RCC 7860 (cell line): Measurements from ENCODE around the gene NCK1.
"Not testable (repeated sequence)": the region's sequence is repeated elsewhere in the genome, so short reads cannot be mapped to it uniquely, and the experiment has no call there.

Source experiments
- DNase-seq: peaks from one replicate; pipeline ENCODE4 v3.0.0-alpha.2; 2015; ENCODE audit warnings: low spot score
- FAIRE-seq: peaks from 2 replicates; lab custom pipeline; 2012; peaks lifted over from hg19 to GRCh38; lab: Jason Lieb, UNC

Gene NCK1

DNA sequence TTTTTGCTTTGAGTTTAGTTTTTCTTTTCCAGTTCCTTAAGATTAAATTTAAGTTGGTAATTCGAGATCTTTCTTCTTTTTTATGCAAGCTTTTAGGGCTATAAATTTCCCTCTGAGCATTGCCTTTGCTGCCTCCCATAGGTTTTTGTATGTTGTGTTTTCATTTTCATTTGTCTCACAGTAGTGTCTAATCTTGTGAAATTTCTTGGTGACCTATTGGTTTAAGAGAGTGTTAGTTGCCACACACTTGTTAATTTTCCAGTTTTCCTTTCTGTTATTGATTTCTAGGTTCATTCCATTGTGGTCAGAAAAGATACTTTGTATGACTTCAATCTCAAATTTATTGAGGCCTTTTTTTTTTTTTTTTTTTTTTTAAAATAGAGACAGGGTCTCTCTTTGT, 77.5 kb downstream of the NCK1 start:
- FAIRE-seq: no peak
- DNase-seq: no peak

DNA sequence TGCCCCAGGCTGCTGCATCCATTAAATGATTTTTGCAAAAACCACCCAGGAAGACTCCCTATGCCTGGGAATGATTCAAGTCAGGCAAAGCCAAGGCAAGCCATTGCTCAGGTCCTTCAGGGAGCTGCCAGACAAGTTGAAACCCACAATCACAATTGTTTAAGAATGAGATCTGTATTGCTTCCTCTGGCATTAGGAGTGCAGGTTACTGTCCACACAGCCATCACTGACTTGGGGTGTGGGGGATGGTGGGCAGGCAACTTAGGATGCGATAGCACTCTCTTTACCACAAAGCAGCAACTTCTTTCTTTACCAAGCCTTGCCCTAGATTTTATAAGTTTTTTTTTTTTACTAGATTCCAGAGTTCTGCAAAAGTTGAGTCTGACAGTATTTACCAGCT, 80.8 kb downstream of the NCK1 start:
- no peak for DNase-seq
- FAIRE-seq: no peak

DNA sequence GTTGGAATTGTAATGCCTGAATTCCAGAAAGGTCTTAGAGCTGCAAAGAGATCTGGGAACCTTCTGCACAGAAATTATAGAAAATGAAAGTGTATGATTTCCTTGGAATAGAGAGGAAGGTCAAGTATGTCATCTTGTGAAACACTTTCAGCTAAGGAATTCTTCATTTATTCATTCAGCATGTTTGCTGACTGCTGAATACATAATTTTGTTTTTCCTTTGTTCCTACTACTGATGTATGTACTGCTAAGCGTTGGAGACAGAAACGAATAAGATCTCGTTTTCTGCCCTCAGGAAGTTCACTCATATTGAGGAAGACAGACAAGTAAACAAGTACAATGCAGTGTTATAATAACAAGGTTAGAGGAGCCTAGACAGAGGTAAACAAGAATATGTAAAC, 81.4 kb downstream of the NCK1 start:
- DNase-seq: no peak
- FAIRE-seq: no peak

DNA sequence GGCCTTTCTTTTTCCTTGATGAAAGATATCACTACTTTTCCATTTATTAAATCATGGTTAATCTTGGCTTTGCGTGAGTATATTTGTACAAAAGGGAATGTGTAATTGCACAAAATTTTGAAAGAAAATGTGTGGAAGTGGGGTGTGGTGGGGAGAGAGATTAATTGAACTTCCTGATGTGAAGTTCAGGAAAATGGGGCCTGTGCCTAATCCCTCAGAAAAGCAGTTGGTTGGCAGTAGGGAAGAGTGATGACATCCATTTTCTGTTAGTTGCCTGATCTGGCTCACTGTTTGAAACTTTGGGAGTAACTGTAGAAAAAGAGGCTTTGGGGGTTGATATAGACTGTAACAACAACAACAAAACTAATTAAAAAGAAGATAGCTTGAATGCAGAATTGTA, 85.0 kb downstream of the NCK1 start:
- DNase-seq: no peak
- no peak for FAIRE-seq

DNA sequence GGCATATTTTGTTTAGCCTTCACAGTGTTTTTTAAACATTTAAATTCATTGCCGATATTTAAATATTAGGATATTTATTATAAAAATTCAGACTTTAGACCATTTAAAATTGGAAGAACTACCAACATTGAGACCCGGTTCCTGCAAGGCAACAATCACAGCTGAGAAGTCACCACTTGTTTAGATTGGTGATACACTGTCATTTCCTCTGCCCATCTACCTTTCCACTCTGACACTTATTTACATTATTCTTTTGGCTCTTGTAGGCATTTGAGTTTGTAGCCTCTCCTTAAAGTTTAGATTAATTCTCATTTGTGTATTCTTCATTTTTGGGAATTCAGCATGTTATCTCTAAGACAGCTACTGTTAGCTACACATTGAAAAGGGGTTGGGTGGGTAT, 85.5 kb downstream of the NCK1 start:
- DNase-seq (no peak), FAIRE-seq (no peak)

DNA sequence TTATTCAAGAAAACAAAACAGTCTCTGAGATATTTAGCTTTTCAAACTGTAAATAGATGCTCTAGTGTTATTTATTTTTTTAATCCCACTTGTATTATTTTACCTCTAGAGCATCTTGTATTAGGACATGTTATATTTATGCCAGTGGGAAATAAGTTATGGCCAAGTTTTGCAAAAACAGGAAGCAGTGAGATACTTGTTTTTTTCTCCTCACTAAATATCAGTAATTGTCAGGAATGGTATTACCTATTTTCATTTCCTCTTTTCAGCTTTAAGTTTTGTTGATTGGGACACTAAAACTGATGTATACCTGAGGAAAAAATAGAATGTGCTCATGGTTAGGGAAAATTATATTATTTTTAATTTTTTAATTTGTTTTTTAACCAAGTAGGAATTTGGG, 87.1 kb downstream of the NCK1 start:
- no peak for DNase-seq
- no peak for FAIRE-seq

DNA sequence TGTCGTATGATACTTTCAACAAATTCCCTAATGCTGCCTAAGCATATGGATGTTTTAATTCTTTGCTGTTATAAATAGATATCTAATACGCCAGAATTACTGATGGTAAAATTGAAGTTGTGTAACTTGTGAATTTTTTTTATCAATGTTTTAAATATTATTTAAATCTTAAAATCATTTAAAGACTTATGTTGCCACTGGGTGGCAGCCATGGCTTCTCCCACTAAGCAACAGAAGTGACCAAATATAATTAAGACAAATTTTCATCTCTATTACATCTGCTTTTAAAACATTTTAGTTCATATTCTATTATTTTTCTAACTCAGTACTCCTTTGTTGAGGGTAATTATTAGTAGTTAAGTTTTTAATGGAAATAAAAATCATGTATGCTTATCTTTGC, 87.7 kb downstream of the NCK1 start:
- DNase-seq (no peak), FAIRE-seq (peak; percentile 73)

DNA sequence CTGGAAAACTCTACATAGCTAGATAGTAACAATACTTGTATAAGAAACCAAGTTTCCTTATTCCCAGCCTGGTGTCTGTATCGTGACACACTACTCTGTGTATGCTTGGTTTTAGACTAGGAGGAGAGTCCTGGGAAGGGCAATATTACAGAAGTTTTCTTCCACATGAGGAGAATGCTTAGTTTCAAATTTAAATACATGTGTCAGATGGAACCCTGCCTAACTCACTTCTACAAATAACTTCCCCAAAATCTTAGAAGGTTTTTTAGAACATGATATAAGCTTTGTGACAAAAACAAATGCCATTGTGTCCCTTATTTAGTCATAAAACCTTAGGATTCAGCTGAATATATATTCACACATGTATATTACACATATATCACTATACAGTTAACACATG, 88.6 kb downstream of the NCK1 start:
- FAIRE-seq (no peak), DNase-seq (no peak)

DNA sequence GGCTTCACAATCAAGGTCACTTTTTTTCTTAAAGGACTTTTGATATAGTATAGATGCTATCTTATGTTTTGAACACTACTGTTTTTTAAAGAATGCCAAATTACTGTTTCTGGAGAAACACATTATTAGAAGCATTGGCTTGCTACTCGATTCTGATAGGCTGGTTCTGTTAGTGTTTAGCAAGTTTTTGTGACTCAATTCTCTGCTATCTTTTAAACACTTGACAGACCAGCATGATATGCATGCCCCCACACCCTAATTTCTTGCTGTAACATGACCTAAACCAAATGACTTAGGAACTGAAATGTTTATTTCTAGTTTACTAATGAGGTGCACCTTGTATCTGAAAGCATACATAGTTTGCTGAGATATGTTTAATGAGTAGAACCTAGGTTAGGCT, 90.3 kb downstream of the NCK1 start:
- DNase-seq (no peak), FAIRE-seq (no peak)

DNA sequence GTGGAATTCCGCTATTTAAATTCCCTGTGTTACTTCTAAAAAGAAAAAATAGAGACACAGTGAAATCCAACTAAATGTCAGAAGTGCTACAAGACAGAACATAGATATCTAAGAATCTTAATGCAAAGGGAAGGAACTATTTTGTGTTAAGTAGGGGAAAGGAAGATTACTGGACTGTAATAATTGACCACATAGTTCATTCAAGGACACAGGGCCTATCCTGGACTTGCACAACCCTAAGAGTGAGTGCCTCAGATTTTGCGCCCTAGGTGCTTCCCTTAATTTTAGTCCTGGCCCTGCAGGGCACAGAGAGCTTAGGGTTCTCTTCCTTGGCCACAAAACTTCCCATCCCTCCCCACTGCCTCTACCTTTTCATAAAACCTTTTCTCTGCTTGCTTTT, 92.2 kb downstream of the NCK1 start:
- DNase-seq (no peak), FAIRE-seq (no peak)

DNA sequence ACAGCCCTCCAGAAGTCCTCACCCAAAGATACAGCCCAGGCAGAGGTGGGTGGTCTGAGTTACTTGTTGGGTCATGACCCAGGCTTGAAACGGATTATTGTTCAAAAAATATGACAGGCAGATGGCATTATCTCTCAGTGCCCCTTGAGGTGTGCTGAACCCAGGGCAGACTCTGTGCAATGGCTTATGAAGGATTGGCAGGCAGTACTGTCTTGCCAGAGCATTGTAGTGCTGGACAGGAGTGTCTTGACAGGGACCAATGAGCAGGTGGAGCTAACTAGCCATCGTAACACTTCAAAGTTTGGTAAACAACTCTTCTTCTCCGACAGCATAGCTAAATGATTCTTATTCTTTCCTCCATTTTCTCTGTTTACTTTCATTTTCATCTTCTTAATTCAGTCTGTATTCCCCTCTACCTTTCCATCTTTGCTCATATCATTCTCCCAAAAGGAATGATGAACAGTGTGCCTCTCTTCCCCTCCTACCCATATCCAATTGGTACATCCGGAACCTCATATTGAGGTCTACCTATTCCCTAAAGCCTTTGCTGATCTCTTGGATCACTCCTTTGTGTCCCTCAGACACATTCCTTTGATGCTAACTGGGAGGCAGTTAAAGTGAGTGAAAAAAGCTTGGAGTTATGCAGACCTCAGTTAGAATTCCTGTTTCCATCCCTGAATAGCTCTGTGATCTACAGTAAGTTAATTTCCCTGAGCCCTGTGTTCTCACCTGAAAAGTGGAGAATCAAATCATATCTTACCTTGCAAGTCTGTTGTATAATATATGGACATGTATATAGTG, 93.2 kb downstream of the NCK1 start:
- FAIRE-seq (no peak), DNase-seq (no peak)

DNA sequence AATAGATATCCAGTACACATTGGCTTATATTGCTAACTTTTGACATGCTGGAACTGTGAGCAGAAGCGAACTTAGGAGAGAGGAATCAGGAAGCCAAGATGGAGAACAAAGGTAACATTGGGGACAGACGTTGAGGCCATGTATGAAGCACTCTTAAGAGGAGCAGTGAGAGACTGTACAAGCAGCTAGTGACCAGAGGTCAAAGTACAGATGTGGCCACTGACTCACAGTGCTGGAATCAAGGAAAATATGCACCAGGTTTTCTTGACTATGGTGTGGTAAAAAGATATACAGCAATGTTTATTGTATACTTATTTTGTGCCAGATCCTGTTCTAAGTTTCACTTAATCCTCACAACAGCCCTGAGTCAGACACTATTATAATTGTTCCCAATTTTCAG, 93.8 kb downstream of the NCK1 start:
- FAIRE-seq: peak; percentile 93
- peak; percentile 81 for DNase-seq

DNA sequence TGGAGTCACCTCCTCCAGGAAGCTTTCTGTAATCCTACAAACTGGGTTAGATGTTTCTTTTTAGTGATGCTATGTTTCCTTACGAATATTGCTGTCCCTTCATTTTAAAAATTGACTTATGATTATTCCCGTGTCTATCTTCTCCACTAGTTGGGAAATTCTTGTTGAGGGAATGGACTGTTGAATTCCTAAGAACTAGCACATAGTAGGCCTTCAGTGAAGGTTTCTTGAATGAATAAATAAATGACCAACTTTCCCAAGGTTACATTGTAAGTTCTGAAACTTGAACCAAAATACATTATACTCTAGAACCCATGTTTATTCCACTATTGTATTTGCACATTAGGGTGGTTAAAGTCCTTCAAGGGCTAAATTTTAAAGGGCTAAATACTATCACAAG, 95.0 kb downstream of the NCK1 start:
- FAIRE-seq (no peak), DNase-seq (no peak)

DNA sequence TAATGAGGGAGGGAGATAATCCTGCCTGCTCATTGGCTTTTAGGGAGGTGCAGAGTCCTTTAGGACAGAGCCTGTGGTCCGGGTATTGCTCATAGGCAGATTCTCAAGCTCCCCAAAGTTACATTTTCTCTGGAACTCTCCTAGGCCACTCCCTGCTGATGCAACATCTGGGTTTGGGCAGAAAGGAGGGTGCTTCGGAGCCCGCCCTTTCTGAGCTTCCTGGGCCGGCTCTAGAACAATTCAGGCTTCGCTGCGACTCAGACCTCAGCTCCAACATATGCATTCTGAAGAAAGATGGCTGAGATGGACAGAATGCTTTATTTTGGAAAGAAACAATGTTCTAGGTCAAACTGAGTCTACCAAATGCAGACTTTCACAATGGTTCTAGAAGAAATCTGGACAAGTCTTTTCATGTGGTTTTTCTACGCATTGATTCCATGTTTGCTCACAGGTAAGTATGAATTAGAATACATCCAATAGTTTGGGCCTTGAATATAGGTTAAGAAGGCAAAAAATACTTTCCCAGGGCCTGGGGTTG, 95.8 kb downstream of the NCK1 start, which contains the start of gene IL20RB:
IL20RB (plus strand) TSS at position 233 of the 538 bp plus-strand sequence; CDS start at position 364, 131 bp downstream.
- no peak for FAIRE-seq
- DNase-seq: no peak

DNA sequence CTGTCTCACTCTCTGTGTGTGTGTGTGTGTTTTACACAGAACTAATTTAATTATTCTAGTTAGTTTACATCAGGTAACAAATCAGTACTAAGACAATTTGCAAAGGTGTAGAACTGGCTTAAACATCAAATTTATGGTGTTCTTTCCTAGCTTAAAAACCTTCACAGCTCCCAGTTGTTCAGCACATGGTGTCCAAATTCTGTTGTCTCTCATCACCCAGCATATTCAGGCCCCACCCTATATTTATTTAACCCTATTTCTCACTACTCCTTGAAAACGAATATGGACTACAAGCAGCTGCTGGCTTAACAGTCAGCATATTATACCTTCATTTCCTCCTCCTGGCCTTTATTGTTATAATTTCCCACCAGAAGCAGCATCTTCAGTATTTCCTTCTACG, 96.9 kb downstream of the NCK1 start:
- no peak for FAIRE-seq
- no peak for DNase-seq

DNA sequence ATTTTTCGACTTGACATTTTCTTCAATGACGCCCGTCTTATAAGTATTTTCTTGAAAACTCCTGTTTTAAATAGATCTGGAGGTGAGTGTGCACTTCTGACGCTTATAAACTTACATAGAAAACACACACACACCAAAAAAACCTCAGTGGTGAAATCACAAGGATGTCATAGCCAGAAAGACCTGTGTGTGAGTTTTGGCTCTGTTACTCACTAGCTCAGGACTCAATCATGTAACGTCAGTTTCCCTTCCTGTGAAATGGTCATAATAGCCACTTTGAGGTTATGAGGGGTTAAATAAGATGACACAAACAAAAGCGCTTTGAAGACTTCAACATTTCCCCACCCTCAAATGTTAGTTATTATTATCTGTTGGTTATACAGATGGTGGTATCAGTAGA, 97.6 kb downstream of the NCK1 start:
- DNase-seq (no peak), FAIRE-seq (no peak)

DNA sequence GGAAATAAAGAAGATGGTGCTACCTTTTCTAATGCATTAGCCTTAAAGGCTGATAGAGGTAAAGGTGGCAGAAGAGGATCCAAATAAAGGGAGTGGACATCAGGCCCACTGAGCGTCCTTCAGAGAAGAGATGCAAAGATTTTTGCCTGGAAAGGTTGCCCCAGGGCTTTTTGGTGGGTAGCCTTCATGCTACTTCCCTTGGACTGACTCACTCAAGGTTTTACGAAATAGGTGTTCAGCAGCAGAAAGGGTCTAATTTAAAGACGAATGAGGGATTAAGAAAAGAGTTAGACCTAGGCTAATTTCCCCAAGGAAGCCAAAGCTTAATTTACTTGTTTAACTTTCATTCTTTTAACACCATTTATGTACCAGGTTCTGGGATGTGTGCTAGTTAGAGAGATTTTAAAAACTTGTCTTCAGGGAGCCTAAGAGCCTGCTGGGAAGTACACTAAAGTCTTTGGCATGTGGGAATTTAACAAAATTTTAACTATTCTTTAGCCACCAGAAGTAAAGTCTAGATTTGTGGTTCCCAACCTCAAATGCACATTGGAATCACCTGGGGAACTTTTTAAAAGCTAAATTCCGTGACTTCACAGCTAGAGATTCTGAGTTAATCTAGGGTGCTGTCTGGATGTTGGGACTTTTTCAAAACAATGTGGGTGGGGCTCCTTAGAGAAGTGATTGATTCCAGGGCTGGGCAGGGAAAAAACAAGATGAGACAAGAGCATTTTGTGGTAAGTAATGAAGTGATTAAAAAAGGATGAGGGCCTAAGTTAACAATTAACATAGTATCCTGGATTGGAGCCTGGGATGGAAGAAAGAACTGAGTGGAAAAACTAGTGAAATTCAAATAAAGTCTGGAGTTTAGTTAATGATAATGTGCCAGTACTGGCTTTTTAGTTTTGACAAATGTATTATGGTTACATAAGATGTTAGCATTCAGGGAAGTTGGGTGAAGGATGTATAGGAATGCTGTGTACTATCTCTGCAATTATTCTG, 99.1 kb downstream of the NCK1 start:
- peak; percentile 64 for DNase-seq
- FAIRE-seq: peak; percentile 97

DNA sequence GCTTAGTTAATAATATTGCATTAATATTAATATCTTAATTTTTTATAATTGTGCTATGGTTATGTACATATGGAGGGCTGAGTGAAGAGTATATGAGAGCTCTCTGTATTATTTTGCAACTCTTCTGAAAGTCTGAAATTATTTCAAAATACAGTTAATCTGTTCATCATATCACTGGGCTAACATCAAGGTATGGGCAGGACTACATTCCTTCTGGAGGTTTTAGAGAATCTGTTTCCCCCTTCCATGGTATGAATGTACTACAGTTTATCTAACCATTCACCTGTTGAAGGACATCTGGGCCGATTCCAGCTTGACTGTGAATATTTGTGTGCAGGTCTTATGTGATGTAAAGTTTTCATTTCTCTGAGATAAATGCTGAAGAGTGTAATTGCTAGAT, 100.9 kb downstream of the NCK1 start:
- DNase-seq: no peak
- FAIRE-seq: no peak

DNA sequence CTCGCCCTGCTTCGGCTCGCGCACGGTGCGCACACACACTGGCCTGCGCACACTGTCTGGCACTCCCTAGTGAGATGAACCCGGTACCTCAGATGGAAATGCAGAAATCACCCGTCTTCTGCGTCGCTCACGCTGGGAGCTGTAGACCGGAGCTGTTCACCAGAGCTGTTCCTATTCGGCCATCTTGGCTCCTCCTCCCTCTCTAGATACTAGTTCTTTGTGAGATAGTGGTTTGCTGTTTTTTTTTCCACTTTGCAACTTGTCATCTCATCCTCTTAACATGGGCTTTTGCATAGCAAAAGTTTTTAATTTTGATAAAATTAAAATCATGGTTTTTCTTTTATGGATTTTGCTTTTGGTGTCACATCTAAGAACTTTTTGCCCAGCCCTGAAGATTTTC, 107.5 kb downstream of the NCK1 start:
- not testable (repeated sequence) for DNase-seq, FAIRE-seq

DNA sequence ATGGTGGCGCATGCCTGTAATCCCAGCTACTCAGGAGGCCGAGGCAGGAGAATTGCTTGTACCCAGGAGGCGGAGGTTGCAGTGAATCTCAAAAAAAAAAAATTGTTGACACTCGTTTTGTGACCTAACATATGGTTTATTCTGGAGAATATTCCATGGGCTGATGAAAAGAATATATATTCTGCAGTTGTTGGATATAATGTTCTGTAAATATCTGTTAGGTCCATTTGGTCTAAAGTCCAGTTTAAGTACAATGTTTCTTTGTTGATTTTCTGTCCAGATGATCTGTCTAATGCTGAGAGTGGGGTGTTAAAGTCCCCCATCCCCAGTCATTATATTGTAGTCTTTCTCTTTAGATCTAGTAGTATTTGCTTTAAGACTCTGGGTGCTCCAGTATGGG, 111.3 kb downstream of the NCK1 start:
- no peak for DNase-seq
- FAIRE-seq: no peak

DNA sequence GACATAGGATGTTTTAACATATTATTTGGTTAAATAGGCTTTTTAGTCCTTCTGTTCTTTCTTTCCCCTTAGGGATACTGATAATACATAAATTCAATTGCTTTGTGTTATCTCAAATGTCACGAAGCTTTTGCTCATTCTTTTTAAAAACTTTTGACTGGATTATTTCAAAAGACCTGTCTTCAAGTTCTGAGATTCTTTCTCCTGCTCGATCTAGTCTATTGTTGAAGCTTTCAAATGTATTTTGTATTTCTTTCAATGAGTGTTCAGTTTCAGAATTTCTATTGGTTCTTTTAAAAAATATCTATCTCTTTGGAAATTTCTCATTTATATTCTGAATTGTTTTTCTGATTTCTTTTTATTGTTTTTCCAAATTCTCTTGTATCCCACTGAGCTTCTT, 112.7 kb downstream of the NCK1 start:
- DNase-seq (no peak), FAIRE-seq (no peak)

DNA sequence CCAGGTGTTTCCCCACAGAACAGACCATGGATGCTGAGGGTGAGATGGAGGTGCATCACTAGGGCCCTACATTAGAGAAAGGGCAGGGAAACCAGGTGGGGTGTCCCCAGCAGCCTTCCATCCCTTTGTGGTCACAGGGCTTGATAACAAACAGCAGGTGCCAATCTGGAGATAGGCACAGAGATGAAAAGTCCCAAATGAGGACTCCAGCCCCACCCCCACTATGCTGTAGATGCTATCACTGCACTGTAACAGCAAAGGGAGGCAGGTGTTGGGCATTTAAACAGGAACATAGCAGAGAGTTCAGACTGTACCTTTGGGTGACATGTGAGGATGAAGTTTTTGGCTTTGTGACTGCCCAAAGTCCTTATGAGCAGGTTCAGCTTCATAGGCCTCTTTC, 117.2 kb downstream of the NCK1 start:
- DNase-seq (no peak), FAIRE-seq (no peak)
